ENCODE results near the gene SCG3. TPM values are rescaled to one million over a fixed set of nuclear protein-coding genes. Genes with fewer than 3 reads are reported as not detected.

SCG3 gene
- total RNA-seq, 1 experiment from 2014 or later: 22.7 TPM

DNA sequence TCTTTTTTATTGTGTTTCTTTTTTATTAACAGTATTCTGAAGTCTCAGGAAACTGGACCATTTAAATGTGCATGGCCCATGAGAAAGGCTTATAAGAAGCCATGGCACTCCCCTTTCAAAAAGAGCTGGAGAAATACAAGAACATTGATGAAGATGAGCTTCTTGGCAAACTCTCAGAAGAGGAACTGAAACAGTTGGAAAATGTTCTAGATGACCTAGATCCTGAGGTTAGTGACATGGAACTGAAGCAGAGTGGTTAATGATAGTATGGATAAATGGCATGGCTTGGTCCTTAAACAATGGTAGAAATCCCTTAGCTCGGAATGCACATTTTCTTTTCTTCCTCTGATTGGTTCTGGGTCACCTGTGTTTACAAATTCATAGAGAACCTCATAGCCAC lies 85.0 kb downstream of the SCG3 start:
- no peaks in the 10 kb centered on the region for H3K79me2 ChIP-seq (ENCODE audit: insufficient read depth, low read length)
- no peak overlapping the region for H2BK15ac ChIP-seq (ENCODE audit: low read depth, low read length)
- H3K18ac ChIP-seq (ENCODE audit: insufficient read length, low read depth, low read length): no peak overlapping the region
- no peak overlapping the region for H2BK20ac ChIP-seq (ENCODE audit: low read depth, low read length, poor library complexity, severe bottlenecking)
- no CpG with 5 or more reads among the region's 1 CpG for WGBS (ENCODE audit: extremely low coverage, insufficient read length, low lambda C conversion rate)
- H3K27me3 Mint-ChIP-seq (ENCODE audit: low read depth): no peaks in the 10 kb centered on the region
- DNase-seq: no peak
- no peaks in the 10 kb centered on the region; a peak in 4 of 7 replicates for H3K36me3 Mint-ChIP-seq (ENCODE audit: insufficient read depth in 1 of 3, low read depth in 3 of 3)
- H4K5ac ChIP-seq (ENCODE audit: insufficient read length, low read depth, low read length): no peak overlapping the region
- H3T11ph ChIP-seq (ENCODE audit: low read length): no peak overlapping the region
- H3K4me3 Mint-ChIP-seq: no peak overlapping the region
- no peak overlapping the region for H2BK5ac ChIP-seq (ENCODE audit: insufficient read length, low read length)
- H2BK120ac ChIP-seq (ENCODE audit: low read depth, low read length, poor library complexity, severe bottlenecking): no peak overlapping the region
- no peak for TF ChIP-seq CTCF (conservative IDR thresholded peaks at IDR 0.05)
- H3K23me2 ChIP-seq (ENCODE audit: insufficient read length, low read depth, low read length, poor library complexity, severe bottlenecking): no peaks in the 10 kb centered on the region
- H3K4me2 ChIP-seq (ENCODE audit: insufficient read depth, insufficient read length, low read length): no peak overlapping the region
- no peaks in the 10 kb centered on the region for H3K4me1 ChIP-seq (ENCODE audit: insufficient read depth, low read length)
- no peak overlapping the region for H3K23ac ChIP-seq (ENCODE audit: insufficient read length, low read depth, low read length)
- no peaks in the 10 kb centered on the region for H3K9me3 Mint-ChIP-seq
- H3K9ac ChIP-seq (ENCODE audit: extremely low read depth, insufficient read length, low read length): no peak overlapping the region
- H2BK12ac ChIP-seq (ENCODE audit: insufficient read length, low read depth, low read length): no peak overlapping the region
- no peaks in the 10 kb centered on the region for H3K27me3 ChIP-seq (ENCODE audit: insufficient read depth, low read length)
- no peak overlapping the region for H3K4ac ChIP-seq (ENCODE audit: low read depth, low read length)
- no peaks in the 10 kb centered on the region for H3K79me1 ChIP-seq (ENCODE audit: insufficient read depth, low read depth, low read length, poor library complexity, severe bottlenecking)
- H3K27ac ChIP-seq (ENCODE audit: insufficient read length, low read depth, low read length): no peak overlapping the region
- H3K56ac ChIP-seq (ENCODE audit: insufficient read length, low read depth, low read length): no peak overlapping the region
- no peak overlapping the region for H3K14ac ChIP-seq (ENCODE audit: insufficient read depth, low read length)
- H3K27ac Mint-ChIP-seq: no peak overlapping the region
- H3K9me3 ChIP-seq (ENCODE audit: control insufficient read depth, low read depth, low read length): no peaks in the 10 kb centered on the region
- H2AFZ ChIP-seq (ENCODE audit: low read length): no peak overlapping the region
- no peak overlapping the region for H2AK5ac ChIP-seq (ENCODE audit: insufficient read length, low read length)
- peaks cover 5 to 25% of the 10 kb centered on the region in 2 experiments for H3K4me1 Mint-ChIP-seq
- H4K8ac ChIP-seq (replicated peaks; ENCODE audit: insufficient read length, low read depth, low read length): no peak overlapping the region
- H4K20me1 ChIP-seq (ENCODE audit: control insufficient read depth, insufficient read depth, insufficient read length): no peaks in the 10 kb centered on the region
- no peak overlapping the region for H4K91ac ChIP-seq (ENCODE audit: insufficient read length, low read depth, low read length)
